MCF 10A (cell line): ENCODE measurements around the gene CACNB2. TPM values are rescaled to one million over a fixed set of nuclear protein-coding genes. Genes with fewer than 3 reads are reported as not detected.

Source experiments
- BruUV-seq: library from RNA; stranded (reverse); fragments of 400-500 nt; replicated peaks from 2 replicates; lab custom pipeline; 2021; lab: Mats Ljungman, UMichigan
- CTCF ChIA-PET: fragments of 300-600 bp; sonication (Branson Sonifier 250); formaldehyde crosslinking; extraction: SDS; loops from one replicate; lab custom pipeline; 2021; ENCODE audit warnings: antibody characterized with exemption, inconsistent platforms; lab: Yijun Ruan, JAX
- POLR2A ChIA-PET: fragments of 300-600, 350-650 bp; sonication (Branson Sonifier 250); formaldehyde crosslinking; extraction: SDS; loops from one replicate; lab custom pipeline; 2020; ENCODE audit warnings: antibody characterized with exemption, inconsistent platforms; lab: Yijun Ruan, JAX
- DNase-seq: peaks from one replicate; pipeline ENCODE4 v3.0.0-alpha.2; 2018; ENCODE audit not compliant: unreplicated experiment
- H3K27ac Mint-ChIP-seq: one replicate; pipeline ENCODE4 v1.8.0; 2022; ENCODE audit warnings: mild to moderate bottlenecking, low read depth, mixed read lengths; ENCODE audit not compliant: unreplicated experiment
- H3K27me3 Mint-ChIP-seq: one replicate; pipeline ENCODE4 v1.8.0; 2022; ENCODE audit warnings: mixed read lengths; ENCODE audit not compliant: insufficient read depth, unreplicated experiment
- H3K36me3 Mint-ChIP-seq: one replicate; pipeline ENCODE4 v1.8.0; 2022; ENCODE audit warnings: mild to moderate bottlenecking, moderate library complexity, mixed read lengths; ENCODE audit not compliant: insufficient read depth, unreplicated experiment
- H3K4me1 Mint-ChIP-seq: one replicate; pipeline ENCODE4 v1.8.0; 2022; ENCODE audit warnings: mixed read lengths; ENCODE audit not compliant: insufficient read depth, unreplicated experiment
- H3K4me3 Mint-ChIP-seq: one replicate; pipeline ENCODE4 v1.8.0; 2022; ENCODE audit warnings: mild to moderate bottlenecking, moderate library complexity, mixed read lengths; ENCODE audit not compliant: unreplicated experiment
- H3K9me3 Mint-ChIP-seq: one replicate; pipeline ENCODE4 v1.8.0; 2022; ENCODE audit warnings: mixed read lengths; ENCODE audit not compliant: unreplicated experiment
- intact Hi-C: fragments of 100-400 bp; cut with micrococcal nuclease; formaldehyde crosslinking; loops from 2 replicates; pipeline ENCODE4 v1.14.1; 2022
- total RNA-seq: library from RNA; stranded (reverse); gene quantifications from 2 replicates; pipeline ENCODE4 v1.2.3, GENCODE V29; 2022
- TF ChIP-seq, protein P1 (sequence below): fragments of 200-600 bp; IDR thresholded peaks from one replicate; pipeline ENCODE4 v1.8.0; 2022; ENCODE audit warnings: antibody characterized with exemption, mild to moderate bottlenecking; ENCODE audit not compliant: unreplicated experiment

CACNB2 gene
- total RNA-seq, 1 experiment from 2014 or later, result 3.3 TPM

DNA sequence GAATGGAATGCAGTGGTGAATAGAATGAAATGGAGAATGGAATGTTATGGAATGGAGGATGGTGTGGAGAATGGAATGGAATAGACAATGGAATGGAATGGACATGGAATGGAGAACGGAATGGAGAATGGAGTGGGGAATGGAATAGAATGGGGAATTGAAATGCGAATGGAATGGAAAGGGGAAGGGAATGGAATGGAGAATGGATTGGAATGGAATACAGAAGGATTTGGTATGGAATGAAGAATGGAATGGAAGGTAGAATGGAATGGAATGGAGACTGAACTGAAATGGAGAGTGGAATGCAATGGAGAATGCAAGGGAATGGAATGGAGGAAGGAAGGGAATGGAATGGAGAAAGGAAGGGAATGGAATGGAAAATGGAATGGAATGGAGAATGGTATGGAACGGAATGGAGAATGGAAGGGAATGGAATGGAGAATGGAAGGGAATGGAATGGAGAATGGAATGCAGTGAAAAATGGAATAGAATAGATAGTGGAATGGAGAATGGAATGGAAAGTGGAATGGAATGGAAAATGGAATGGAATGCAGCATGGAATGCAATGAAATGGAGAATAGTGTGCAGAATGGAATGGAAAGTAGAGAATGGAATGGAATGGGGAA lies 416.4 kb downstream of the CACNB2 start:
- Mint-ChIP-seq H3K27ac (no peak overlapping the region), H3K27me3 (no peaks in the 10 kb centered on the region), H3K4me3 (no peak overlapping the region), H3K4me1 (no peaks in the 10 kb centered on the region), H3K9me3 (no peaks in the 10 kb centered on the region), H3K36me3 (no peaks in the 10 kb centered on the region)
- intact Hi-C loops, result no loop called here
- BruUV-seq, result no TSS peak
- POLR2A ChIA-PET, result no interaction called here
- CTCF ChIA-PET, result no interaction called here
- TF ChIP-seq, protein P1, sequence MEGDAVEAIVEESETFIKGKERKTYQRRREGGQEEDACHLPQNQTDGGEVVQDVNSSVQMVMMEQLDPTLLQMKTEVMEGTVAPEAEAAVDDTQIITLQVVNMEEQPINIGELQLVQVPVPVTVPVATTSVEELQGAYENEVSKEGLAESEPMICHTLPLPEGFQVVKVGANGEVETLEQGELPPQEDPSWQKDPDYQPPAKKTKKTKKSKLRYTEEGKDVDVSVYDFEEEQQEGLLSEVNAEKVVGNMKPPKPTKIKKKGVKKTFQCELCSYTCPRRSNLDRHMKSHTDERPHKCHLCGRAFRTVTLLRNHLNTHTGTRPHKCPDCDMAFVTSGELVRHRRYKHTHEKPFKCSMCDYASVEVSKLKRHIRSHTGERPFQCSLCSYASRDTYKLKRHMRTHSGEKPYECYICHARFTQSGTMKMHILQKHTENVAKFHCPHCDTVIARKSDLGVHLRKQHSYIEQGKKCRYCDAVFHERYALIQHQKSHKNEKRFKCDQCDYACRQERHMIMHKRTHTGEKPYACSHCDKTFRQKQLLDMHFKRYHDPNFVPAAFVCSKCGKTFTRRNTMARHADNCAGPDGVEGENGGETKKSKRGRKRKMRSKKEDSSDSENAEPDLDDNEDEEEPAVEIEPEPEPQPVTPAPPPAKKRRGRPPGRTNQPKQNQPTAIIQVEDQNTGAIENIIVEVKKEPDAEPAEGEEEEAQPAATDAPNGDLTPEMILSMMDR, result no peak
- DNase-seq, result no peak

GRCh38 chr10:18557960-18558359 lies 417.7 kb downstream of the CACNB2 start:
- no peaks in the 10 kb centered on the region for H3K36me3 Mint-ChIP-seq
- DNase-seq, result no peak
- no TSS peak for BruUV-seq
- no peaks in the 10 kb centered on the region for H3K9me3 Mint-ChIP-seq
- no peak overlapping the region for H3K4me3 Mint-ChIP-seq
- ChIA-PET POLR2A (no interaction called here), CTCF (no interaction called here)
- intact Hi-C loops, result no loop called here
- no peak overlapping the region for H3K27ac Mint-ChIP-seq
- no peaks in the 10 kb centered on the region for H3K27me3 Mint-ChIP-seq
- TF ChIP-seq, protein P1, result no peak
- H3K4me1 Mint-ChIP-seq, result no peaks in the 10 kb centered on the region

- DNase-seq, result no peak
- ChIA-PET POLR2A (no interaction called here), CTCF (no interaction called here)
- TF ChIP-seq, protein P1, result no peak
- BruUV-seq, result no TSS peak
- Mint-ChIP-seq H3K27ac (no peak overlapping the region), H3K27me3 (no peaks in the 10 kb centered on the region), H3K4me1 (no peaks in the 10 kb centered on the region), H3K9me3 (no peaks in the 10 kb centered on the region), H3K36me3 (no peaks in the 10 kb centered on the region), H3K4me3 (no peak overlapping the region)
- intact Hi-C loops, result no loop called here
Observed at GRCh38 chr10:18561861-18562551, 421.8 kb downstream of the CACNB2 start.

DNA sequence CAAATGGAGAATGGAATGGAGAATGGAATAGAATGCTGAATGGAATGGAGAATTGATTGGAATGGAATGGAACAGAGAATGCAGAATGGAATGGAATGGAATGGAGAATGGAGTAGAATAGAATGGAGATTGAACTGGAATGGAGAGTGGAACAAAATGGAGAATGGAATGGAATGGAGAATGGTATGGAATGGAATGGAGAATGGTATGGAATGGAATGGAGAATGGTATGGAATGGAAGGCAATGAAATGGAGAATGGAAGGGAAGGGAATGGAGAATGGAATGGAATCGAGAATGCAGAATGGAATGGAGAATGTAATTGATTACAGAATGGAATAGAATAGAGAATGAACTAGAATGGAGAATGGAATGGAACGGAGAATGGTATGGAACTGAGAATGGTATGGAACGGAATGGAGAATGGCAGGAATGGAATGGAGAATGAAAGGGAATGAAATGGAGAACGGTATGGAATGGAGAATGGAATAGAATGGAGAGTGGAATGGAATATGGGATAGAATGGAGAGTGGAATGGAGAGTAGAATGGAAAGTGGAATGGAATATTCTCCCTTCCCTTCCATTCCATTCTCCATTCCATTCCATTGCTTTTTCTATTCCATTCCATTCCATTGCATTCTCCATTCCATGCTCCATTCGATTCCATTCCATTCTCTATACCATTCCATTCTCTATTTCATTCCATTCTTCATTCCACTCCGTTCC lies 422.9 kb downstream of the CACNB2 start:
- H3K27ac Mint-ChIP-seq, result no peak overlapping the region
- POLR2A ChIA-PET, result no interaction called here

More for the DNA sequence above, 422.9 kb downstream of the CACNB2 start:
- H3K4me3 Mint-ChIP-seq, result no peak overlapping the region
- H3K4me1 Mint-ChIP-seq, result no peaks in the 10 kb centered on the region
- CTCF ChIA-PET, result no interaction called here
- no peaks in the 10 kb centered on the region for H3K27me3 Mint-ChIP-seq
- DNase-seq, result no peak
- H3K36me3 Mint-ChIP-seq, result no peaks in the 10 kb centered on the region
- no TSS peak for BruUV-seq
- no peaks in the 10 kb centered on the region for H3K9me3 Mint-ChIP-seq
- TF ChIP-seq, protein P1, result no peak
- intact Hi-C loops, result no loop called here
